HepG2 (cell line): ENCODE measurements around the gene DYNC2H1. TPM values are rescaled to one million over a fixed set of nuclear protein-coding genes. Genes with fewer than 3 reads are reported as not detected.

ENCODE experiments used
- ATAC-seq: fragments of 200-7000 bp; cut with Tn5 transposase; 3 replicates; pipeline ENCODE4 v1.9.1; 2020; ENCODE audit warnings: mild to moderate bottlenecking, moderate library complexity
- BruUV-seq: library from RNA; stranded (reverse); fragments of 400-500 nt; replicated peaks from 2 replicates; lab custom pipeline; 2021; lab: Mats Ljungman, UMichigan
- CTCF ChIA-PET: fragments of 300-600 bp; formaldehyde crosslinking; extraction: SDS; loops from one replicate; lab custom pipeline; 2021; ENCODE audit warnings: low total read pairs, inconsistent platforms, low intra/inter-chr PET ratio; lab: Yijun Ruan, JAX
- POLR2A ChIA-PET: fragments of 350-600 bp; sonication (Branson Sonifier 250); formaldehyde crosslinking; loops from one replicate; lab custom pipeline; 2020; ENCODE audit warnings: antibody characterized with exemption, inconsistent platforms; lab: Yijun Ruan, JAX
- DNase-seq: peaks from one replicate; pipeline ENCODE4 v3.0.0-alpha.2; 2015; ENCODE audit warnings: low spot score
- FAIRE-seq: peaks from 3 replicates; lab custom pipeline; 2011; peaks lifted over from hg19 to GRCh38; lab: Jason Lieb, UNC
- H2AFZ ChIP-seq: one replicate; pipeline ENCODE4 v1.6.1; 2011; ENCODE audit warnings: low read length, inconsistent platforms
- H3K27ac ChIP-seq: fragments of 300-600 bp; 3 replicates; pipeline ENCODE4 v1.8.0; 2011; ENCODE audit warnings: mixed run types, mild to moderate bottlenecking, mixed read lengths, low read length, inconsistent platforms; ENCODE audit not compliant: insufficient read depth; ENCODE audit errors: extremely low read length
- H3K27me3 ChIP-seq, 2 experiments: fragments of 200-600 bp in 1 of 2; 2 replicates in 1 of 2; 3 replicates in 1 of 2; pipeline versions ENCODE4 v1.6.0 to v1.8.0; 2011; ENCODE audit warnings: low read length in 2 of 2, mild to moderate bottlenecking in 2 of 2, moderate library complexity in 2 of 2, inconsistent platforms in 1 of 2; ENCODE audit not compliant: insufficient read depth in 2 of 2, control insufficient read depth in 1 of 2
- H3K36me3 ChIP-seq, 2 experiments: fragments of 200-600 bp in 1 of 2; replicated peaks in 1 of 2; 2 replicates in 1 of 2; 3 replicates in 1 of 2; pipeline versions ENCODE4 v1.5.1 to v1.8.0; 2011; ENCODE audit warnings: low read length in 2 of 2, inconsistent platforms in 1 of 2; ENCODE audit not compliant: insufficient read depth in 2 of 2, control insufficient read depth in 1 of 2
- H3K4me1 ChIP-seq: 2 replicates; pipeline ENCODE4 v1.5.1; 2012; ENCODE audit warnings: low read length, inconsistent platforms; ENCODE audit not compliant: insufficient read depth
- H3K4me2 ChIP-seq: 2 replicates; pipeline ENCODE4 v1.6.0; 2011; ENCODE audit warnings: low read depth, low read length, inconsistent platforms
- H3K4me3 ChIP-seq, 3 experiments: fragments of 200-600 bp in 1 of 3; sonication (generic), shearing (Covaris generic) in 1 of 3; replicated peaks in 1 of 3; 2 replicates each; pipeline ENCODE4 v1.5.1; 2011 to 2016; ENCODE audit warnings: low read length in 3 of 3, inconsistent platforms in 2 of 3, low read depth in 2 of 3, mild to moderate bottlenecking in 2 of 3, control low read depth in 1 of 3, mixed read lengths in 1 of 3; ENCODE audit not compliant: insufficient read depth in 1 of 3
- H3K79me2 ChIP-seq: one replicate; pipeline ENCODE4 v1.6.1; 2011; ENCODE audit warnings: low read length, inconsistent platforms; ENCODE audit not compliant: insufficient read depth
- H3K9ac ChIP-seq: 2 replicates; pipeline ENCODE4 v1.6.0; 2011; ENCODE audit warnings: mild to moderate bottlenecking, low read depth, low read length, inconsistent platforms; ENCODE audit not compliant: insufficient read depth
- H3K9me3 ChIP-seq: 2 replicates; pipeline ENCODE4 v1.5.1; 2012; ENCODE audit warnings: mild to moderate bottlenecking, low read length
- H4K20me1 ChIP-seq: 2 replicates; pipeline ENCODE4 v1.6.0; 2011; ENCODE audit warnings: inconsistent platforms, mild to moderate bottlenecking, low read length, moderate library complexity; ENCODE audit not compliant: insufficient read depth
- HOXA3 ChIP-seq: sonication (generic); formaldehyde crosslinking; IDR thresholded peaks from 2 replicates; pipeline ENCODE4 v1.5.0; 2020; ENCODE audit warnings: missing genetic modification reagents
- NR2C2 ChIP-seq: sonication (generic); formaldehyde crosslinking; IDR thresholded peaks from 2 replicates; pipeline ENCODE4 v1.4.0; 2020; ENCODE audit warnings: missing genetic modification reagents, mild to moderate bottlenecking, moderate library complexity, borderline replicate concordance
- SATB2 ChIP-seq: sonication (generic); formaldehyde crosslinking; IDR thresholded peaks from 2 replicates; pipeline ENCODE4 v1.5.0; 2020; ENCODE audit warnings: missing genetic modification reagents
- ZFAT ChIP-seq: sonication (generic); formaldehyde crosslinking; conservative IDR thresholded peaks from 2 replicates; pipeline ENCODE4 v1.8.1; 2023; ENCODE audit warnings: missing genetic modification reagents, inconsistent platforms
- ZNF33A ChIP-seq: sonication (generic); formaldehyde crosslinking; IDR thresholded peaks from 2 replicates; pipeline ENCODE4 v1.5.1; 2020; ENCODE audit warnings: missing genetic modification reagents, mild to moderate bottlenecking, moderate library complexity, borderline replicate concordance
- ZNF83 ChIP-seq: sonication (generic); formaldehyde crosslinking; IDR thresholded peaks from 2 replicates; pipeline ENCODE4 v1.4.0; 2020; ENCODE audit warnings: missing genetic modification reagents, mild to moderate bottlenecking, borderline replicate concordance
- WGBS: methylation state at CpG from one replicate; pipeline ENCODE4 v1.1.6; 2017; ENCODE audit warnings: low lambda C conversion rate; 5-methylcytosine and 5-hydroxymethylcytosine counted together
- in situ Hi-C: cut with HindIII; loops from 2 replicates; pipeline ENCODE4 v1.10.0; 2017; ENCODE audit warnings: low pct_unique_long_range_greater_than_20kb; ENCODE audit not compliant: extremely low pct_ligation_motif_present
- intact Hi-C: fragments of 100-400 bp; cut with micrococcal nuclease; formaldehyde crosslinking; loops from one replicate; pipeline ENCODE4 v1.10.0; 2022; ENCODE audit not compliant: unreplicated experiment
- polyA plus RNA-seq, 8 experiments: library from polyadenylated mRNA; depleted of rRNA in 3 of 8; stranded (reverse) in 7 of 8; unstranded in 1 of 8; fragments of >200 nt; fragmentation: Illumina TruSeq in 4 of 8; extraction: Trizol in 4 of 8; gene quantifications; 2 replicates each; pipeline versions ENCODE4 v1.2.1 to v1.2.3, GENCODE V29; 2011 to 2016; ENCODE audit warnings: low read depth in 4 of 8, missing spikeins in 1 of 8, mixed read lengths in 1 of 8; ENCODE audit not compliant: insufficient read depth in 1 of 8
- total RNA-seq, 5 experiments: library from RNA; depleted of rRNA; stranded (reverse); fragments of >200 nt; fragmentation: Illumina TruSeq; extraction: Trizol; gene quantifications; 2 replicates each; pipeline ENCODE4 v1.2.3, GENCODE V29; 2016; ENCODE audit warnings: low read depth in 1 of 5
- TF ChIP-seq, protein P1 (sequence below): sonication (generic); formaldehyde crosslinking; IDR thresholded peaks from 2 replicates; pipeline ENCODE4 v1.5.1; 2020; ENCODE audit warnings: mild to moderate bottlenecking, missing genetic modification reagents, borderline replicate concordance
- TF ChIP-seq, protein P2 (sequence below): sonication (generic); formaldehyde crosslinking; IDR thresholded peaks from 2 replicates; pipeline ENCODE4 v1.4.0; 2020; ENCODE audit warnings: missing genetic modification reagents
- TF ChIP-seq, protein P3 (sequence below): sonication (generic); formaldehyde crosslinking; IDR thresholded peaks from one replicate; pipeline ENCODE4 v1.5.1; 2020; ENCODE audit warnings: mild to moderate bottlenecking, missing genetic modification reagents; ENCODE audit errors: not compliant biosample characterization

Gene DYNC2H1
- total and polyA plus RNA-seq, 2 of the 13 experiments (the other 11 are each of a cell fraction or from before 2014, with no cell fraction given): 0.49 to 0.66 TPM

DNA sequence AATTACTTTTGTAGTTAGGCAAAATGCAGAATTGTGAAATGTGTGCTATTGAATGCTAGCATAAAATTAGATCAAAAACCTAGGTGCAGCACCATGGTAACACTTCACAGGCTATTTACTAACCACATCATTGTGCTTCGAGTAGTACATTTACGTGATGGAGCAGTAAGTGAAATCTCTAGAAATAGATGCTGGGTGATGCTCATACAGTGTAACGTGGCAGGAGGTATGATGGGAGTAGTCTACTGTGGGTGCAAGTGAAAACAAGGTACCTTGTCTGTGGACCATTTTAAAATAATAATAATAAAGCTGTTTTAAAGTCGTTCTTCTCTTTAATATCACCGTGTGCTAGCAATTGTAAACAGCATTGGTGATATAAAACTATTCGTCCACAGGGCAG lies 132.3 kb downstream of the DYNC2H1 start:
- Histone ChIP-seq H4K20me1 (no peaks in the 10 kb centered on the region), H3K4me1 (no peaks in the 10 kb centered on the region), H2AFZ (no peak overlapping the region), H3K27me3 (no peaks in the 10 kb centered on the region), H3K9me3 (no peaks in the 10 kb centered on the region), H3K27ac (no peak overlapping the region), H3K9ac (no peak overlapping the region), H3K36me3 (no peaks in the 10 kb centered on the region), H3K4me2 (no peak overlapping the region), H3K79me2 (no peaks in the 10 kb centered on the region), H3K4me3 (no peak overlapping the region)
- FAIRE-seq (no peak), ATAC-seq (no peak), DNase-seq (no peak)
- POLR2A ChIA-PET: no interaction called here
- intact Hi-C loops: no loop called here
- CTCF ChIA-PET: no interaction called here
- in situ Hi-C loops: no loop called here
- BruUV-seq: no TSS peak
- WGBS: 21% methylated on average over 6 of the region's 6 CpGs
- TF ChIP-seq, protein P1, sequence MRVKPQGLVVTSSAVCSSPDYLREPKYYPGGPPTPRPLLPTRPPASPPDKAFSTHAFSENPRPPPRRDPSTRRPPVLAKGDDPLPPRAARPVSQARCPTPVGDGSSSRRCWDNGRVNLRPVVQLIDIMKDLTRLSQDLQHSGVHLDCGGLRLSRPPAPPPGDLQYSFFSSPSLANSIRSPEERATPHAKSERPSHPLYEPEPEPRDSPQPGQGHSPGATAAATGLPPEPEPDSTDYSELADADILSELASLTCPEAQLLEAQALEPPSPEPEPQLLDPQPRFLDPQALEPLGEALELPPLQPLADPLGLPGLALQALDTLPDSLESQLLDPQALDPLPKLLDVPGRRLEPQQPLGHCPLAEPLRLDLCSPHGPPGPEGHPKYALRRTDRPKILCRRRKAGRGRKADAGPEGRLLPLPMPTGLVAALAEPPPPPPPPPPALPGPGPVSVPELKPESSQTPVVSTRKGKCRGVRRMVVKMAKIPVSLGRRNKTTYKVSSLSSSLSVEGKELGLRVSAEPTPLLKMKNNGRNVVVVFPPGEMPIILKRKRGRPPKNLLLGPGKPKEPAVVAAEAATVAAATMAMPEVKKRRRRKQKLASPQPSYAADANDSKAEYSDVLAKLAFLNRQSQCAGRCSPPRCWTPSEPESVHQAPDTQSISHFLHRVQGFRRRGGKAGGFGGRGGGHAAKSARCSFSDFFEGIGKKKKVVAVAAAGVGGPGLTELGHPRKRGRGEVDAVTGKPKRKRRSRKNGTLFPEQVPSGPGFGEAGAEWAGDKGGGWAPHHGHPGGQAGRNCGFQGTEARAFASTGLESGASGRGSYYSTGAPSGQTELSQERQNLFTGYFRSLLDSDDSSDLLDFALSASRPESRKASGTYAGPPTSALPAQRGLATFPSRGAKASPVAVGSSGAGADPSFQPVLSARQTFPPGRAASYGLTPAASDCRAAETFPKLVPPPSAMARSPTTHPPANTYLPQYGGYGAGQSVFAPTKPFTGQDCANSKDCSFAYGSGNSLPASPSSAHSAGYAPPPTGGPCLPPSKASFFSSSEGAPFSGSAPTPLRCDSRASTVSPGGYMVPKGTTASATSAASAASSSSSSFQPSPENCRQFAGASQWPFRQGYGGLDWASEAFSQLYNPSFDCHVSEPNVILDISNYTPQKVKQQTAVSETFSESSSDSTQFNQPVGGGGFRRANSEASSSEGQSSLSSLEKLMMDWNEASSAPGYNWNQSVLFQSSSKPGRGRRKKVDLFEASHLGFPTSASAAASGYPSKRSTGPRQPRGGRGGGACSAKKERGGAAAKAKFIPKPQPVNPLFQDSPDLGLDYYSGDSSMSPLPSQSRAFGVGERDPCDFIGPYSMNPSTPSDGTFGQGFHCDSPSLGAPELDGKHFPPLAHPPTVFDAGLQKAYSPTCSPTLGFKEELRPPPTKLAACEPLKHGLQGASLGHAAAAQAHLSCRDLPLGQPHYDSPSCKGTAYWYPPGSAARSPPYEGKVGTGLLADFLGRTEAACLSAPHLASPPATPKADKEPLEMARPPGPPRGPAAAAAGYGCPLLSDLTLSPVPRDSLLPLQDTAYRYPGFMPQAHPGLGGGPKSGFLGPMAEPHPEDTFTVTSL (CRISPR knock-in tag): no peak
- TF ChIP-seq ZNF83 (CRISPR knock-in tag): no peak
- no peak for TF ChIP-seq ZNF33A
- TF ChIP-seq NR2C2: no peak
- no peak for TF ChIP-seq HOXA3 (CRISPR knock-in tag)
- no peak for TF ChIP-seq SATB2 (CRISPR knock-in tag)
- TF ChIP-seq, protein P2, sequence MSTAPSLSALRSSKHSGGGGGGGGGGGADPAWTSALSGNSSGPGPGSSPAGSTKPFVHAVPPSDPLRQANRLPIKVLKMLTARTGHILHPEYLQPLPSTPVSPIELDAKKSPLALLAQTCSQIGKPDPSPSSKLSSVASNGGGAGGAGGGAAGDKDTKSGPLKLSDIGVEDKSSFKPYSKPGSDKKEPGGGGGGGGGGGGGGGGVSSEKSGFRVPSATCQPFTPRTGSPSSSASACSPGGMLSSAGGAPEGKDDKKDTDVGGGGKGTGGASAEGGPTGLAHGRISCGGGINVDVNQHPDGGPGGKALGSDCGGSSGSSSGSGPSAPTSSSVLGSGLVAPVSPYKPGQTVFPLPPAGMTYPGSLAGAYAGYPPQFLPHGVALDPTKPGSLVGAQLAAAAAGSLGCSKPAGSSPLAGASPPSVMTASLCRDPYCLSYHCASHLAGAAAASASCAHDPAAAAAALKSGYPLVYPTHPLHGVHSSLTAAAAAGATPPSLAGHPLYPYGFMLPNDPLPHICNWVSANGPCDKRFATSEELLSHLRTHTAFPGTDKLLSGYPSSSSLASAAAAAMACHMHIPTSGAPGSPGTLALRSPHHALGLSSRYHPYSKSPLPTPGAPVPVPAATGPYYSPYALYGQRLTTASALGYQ: no peak
- no peak for TF ChIP-seq ZFAT (CRISPR knock-in tag)
- TF ChIP-seq, protein P3, sequence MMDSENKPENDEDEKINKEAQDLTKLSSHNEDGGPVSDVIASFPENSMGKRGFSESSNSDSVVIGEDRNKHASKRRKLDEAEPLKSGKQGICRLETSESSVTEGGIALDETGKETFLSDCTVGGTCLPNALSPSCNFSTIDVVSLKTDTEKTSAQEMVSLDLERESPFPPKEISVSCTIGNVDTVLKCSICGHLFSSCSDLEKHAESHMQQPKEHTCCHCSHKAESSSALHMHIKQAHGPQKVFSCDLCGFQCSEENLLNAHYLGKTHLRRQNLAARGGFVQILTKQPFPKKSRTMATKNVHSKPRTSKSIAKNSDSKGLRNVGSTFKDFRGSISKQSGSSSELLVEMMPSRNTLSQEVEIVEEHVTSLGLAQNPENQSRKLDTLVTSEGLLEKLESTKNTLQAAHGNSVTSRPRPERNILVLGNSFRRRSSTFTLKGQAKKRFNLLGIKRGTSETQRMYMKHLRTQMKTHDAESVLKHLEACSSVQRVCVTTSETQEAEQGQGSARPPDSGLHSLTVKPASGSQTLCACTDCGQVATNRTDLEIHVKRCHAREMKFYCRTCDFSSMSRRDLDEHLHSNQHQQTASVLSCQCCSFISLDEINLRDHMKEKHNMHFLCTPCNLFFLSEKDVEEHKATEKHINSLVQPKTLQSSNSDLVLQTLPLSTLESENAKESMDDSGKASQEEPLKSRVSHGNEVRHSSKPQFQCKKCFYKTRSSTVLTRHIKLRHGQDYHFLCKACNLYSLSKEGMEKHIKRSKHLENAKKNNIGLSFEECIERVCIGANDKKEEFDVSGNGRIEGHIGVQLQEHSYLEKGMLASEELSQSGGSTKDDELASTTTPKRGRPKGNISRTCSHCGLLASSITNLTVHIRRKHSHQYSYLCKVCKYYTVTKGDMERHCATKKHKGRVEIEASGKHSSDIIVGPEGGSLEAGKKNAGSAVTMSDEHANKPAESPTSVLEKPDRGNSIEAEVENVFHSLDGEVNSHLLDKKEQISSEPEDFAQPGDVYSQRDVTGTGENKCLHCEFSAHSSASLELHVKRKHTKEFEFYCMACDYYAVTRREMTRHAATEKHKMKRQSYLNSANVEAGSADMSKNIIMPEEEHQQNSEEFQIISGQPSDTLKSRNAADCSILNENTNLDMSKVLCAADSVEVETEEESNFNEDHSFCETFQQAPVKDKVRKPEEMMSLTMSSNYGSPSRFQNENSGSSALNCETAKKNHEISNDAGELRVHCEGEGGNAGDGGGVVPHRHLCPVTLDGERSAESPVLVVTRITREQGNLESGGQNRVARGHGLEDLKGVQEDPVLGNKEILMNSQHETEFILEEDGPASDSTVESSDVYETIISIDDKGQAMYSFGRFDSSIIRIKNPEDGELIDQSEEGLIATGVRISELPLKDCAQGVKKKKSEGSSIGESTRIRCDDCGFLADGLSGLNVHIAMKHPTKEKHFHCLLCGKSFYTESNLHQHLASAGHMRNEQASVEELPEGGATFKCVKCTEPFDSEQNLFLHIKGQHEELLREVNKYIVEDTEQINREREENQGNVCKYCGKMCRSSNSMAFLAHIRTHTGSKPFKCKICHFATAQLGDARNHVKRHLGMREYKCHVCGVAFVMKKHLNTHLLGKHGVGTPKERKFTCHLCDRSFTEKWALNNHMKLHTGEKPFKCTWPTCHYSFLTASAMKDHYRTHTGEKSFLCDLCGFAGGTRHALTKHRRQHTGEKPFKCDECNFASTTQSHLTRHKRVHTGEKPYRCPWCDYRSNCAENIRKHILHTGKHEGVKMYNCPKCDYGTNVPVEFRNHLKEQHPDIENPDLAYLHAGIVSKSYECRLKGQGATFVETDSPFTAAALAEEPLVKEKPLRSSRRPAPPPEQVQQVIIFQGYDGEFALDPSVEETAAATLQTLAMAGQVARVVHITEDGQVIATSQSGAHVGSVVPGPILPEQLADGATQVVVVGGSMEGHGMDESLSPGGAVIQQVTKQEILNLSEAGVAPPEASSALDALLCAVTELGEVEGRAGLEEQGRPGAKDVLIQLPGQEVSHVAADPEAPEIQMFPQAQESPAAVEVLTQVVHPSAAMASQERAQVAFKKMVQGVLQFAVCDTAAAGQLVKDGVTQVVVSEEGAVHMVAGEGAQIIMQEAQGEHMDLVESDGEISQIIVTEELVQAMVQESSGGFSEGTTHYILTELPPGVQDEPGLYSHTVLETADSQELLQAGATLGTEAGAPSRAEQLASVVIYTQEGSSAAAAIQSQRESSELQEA (CRISPR knock-in tag): no peak
